CD4-positive, alpha-beta T cell treated with Interleukin-2 at 100 ng/mL for 4 hours (primary cell): ENCODE measurements around the gene EPHA2.
"Not testable (repeated sequence)": the region's sequence is repeated elsewhere in the genome, so short reads cannot be mapped to it uniquely, and the experiment has no call there.

ENCODE experiments used
- DNase-seq: peaks from one replicate; pipeline ENCODE4 v3.0.0-alpha.2; 2020; ENCODE audit warnings: low spot score

EPHA2 gene

DNA sequence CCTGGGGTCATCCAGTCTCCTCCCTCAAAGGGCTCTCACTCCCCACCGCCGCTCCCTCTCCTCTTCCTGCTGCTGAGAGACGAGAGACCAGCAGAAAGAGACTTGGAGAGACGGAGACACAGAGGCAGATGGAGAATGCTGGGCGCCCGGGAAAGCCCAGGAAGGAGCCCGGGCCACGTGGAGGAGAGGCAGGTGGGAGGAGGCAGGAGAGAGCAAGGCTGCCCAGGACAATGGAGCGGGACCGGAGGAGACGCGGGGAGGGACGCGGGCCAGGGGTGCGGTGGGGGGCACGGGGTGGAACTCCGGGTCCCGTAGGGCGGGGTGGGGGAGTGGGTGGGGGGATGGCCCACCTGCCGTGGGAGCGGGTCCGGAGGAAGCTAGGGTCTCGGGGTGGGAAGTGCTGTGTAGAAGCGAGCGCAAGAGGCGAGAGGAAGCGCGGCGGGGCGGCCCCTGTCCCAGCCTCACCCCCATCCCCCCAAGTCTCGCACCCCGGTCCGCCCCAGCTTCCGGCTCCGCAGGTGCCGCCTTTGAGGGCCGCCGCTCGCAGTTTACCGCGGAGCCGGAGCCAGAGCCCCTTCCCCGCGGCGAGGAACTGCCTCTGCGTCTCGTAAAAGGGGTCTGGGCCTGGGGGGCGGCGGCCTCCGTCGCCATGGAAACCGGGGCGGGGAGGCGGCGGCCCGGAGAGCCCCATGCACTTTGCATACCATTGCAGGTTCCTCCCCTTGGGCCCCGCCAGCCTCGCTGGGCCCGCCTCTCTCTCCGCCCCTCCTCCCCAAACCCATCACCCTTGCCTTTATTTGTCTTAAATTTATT is 11.7 kb upstream of the EPHA2 start:
- DNase-seq: peak; percentile 65

DNA sequence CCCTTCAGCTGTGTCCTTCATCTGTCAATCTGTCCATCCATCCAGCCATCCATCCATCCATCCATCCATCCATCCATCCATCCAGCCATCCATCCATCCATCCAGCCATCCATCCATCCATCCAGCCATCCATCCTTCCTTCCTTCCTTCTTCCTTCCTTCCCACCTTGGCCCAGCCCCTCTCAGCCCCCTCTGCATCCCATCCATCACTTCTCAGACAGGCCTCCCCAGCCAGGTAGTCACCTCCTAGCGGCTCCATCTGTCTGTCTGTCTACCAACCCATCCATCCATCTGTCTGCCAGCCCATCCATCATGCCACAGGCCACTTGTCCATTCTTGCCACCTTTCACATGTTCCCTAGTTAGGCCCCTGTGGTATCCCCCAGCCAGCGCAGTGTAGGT is 10.2 kb upstream of the EPHA2 start:
- no peak for DNase-seq

DNA sequence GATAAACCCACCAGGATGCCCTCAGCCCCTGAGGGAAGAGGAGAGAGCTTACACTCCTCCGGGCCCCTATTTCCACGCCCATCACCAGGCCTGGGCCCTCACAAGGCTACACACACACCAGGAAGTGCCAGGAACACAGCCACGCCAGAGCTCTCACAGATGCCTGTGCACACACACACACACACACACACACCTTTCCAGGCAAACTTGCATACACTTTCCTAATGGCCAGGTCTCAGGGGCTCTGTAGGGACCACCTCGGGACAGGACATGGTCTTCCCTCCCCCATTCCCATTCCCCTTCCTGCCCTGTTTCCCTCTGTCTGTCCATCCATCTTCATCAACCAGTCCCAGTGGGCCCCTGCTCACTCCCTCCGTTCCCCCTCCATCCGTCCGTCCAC is 9.7 kb upstream of the EPHA2 start:
- no peak for DNase-seq

GRCh38 chr1:16165073-16165364 is 9.2 kb upstream of the EPHA2 start:
- no peak for DNase-seq

DNA sequence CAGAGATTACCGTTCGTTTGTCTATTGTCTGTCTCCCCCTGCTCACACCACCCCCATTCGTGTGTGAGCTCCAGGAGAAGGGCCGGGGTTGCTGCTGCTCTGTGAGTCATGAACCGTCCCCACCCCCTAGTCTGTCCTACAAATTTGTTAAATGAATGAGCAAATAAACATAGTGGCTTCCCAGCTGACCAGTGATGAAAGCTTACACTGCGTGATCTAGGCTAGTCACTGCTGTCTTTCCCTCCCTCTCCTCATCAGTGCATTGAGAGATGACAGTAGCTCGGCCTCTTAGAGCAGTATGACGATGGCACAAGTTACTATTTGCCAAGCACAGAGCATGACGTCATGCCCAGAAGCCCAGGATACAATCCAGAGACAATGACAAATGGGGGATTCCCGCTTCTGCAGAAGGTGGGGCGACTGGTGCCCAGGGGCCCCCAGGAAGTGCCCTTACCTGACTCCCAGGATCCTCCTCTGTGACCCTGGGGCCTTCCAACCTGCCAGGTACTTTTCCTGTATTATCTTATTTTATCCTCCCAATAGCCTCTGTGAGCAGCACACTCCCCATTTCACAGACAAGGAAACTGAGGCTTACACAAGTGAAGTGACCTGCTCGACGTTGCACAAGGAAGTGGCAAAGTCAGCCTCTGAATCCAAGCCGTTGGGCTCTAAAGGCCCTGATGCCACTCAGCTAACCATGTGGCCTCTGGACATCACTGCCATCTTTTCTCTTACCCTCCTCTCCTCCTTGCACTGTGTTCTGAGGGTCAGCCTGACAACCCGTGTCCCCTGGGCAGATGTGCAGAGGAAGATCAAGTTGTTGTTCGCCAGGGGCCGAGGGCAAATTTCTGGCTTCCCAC is 8.6 kb upstream of the EPHA2 start:
- DNase-seq: peak; percentile 19

- DNase-seq: not testable (repeated sequence)
Observed at GRCh38 chr1:16163608-16164212, 7.8 kb upstream of the EPHA2 start.

DNA sequence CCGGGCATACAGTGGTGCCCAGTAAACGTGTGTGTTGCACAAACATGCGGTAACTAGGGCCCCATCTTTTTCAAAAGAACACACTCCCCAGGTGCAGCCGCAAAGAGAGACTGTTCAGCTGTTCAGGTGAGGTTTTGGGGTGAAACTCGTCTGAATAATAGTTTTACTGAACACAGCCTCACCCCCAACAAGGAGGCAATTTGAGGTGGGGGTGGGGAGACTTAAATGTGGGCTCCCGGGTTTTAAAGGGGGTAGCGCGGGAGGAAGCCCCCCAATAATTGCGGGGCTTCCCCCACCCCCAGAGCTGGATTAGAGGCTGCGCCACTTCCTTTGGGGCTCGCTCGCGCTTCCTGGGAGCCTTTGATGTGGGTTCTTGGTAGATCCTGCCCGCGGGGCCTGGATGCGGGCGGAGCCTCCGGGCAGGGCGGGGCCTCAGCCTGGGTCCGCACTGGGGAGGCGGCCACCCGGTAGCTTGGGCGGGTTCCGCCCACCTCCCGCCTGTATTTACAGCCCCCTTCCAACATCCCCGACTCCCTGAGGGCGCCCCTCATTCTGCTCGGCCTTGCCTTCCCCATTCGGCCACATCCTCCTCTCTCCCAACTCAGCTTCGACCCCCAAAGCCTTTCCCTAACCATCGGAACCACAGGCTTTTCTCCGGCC is 6.4 kb upstream of the EPHA2 start:
- peak; percentile 56 for DNase-seq

GRCh38 chr1:16161717-16162116 is 5.8 kb upstream of the EPHA2 start:
- DNase-seq: no peak

DNA sequence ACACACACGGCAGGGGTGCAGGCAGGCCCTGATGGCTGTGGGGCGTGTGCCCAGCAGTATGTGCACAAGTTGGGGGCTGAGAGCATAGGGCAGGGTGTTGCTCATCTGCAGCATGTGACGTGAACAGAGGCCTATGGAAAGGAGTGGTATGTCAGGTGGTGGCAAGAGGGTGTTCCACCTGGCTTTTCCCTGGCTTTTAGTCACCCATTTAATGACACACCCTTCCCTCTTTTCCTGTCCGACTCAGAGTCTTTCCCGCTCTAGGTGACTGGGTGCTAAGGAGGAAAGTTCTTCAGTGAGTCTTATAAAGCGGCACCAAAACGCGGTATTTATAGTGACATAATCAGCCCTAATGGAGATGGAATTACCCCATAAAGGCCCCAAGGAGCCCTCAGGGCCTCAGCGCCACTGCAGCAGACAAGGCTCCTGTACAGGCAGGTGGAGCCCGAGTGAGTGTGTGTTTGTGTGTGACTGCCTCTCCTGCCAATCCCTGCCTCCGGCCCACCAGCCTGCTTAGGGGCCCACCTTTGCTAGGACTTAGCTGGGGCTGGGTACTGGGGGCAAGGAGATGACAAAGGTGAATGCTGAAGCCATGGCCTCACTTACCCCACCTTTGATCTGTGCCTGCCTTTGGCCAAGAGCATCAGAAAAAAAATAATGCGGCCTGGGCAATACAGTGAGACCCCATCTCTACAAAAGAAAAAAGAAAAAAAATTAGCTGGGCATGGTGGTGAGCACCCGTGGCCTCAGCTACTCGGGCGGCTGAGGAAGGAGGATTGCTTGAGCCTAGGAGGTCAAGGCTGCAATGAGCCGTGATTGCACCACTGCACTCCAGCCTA is 3.3 kb upstream of the EPHA2 start:
- no peak for DNase-seq

DNA sequence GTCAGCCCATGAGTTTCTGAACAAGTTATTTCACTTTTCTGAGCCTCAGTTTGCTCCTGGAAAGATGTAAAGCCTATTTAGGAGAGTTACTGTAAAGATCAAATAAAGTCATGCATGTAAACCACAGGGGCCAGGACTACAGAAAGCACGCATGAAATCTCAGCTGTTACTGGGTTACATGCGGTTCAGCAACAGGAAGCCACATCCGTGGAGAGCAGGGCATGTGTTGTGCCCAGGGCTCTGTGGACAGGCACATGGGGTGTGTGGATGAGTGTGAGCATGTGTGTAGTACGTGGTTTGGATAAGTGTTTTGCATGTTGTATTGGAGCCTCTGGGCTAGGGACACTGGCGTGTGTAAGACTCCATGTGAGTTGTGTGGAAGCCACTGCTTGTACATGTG is 2.2 kb upstream of the EPHA2 start:
- peak; percentile 39 for DNase-seq

GRCh38 chr1:16156848-16157495 is 1.1 kb upstream of the EPHA2 start:
- no peak for DNase-seq

DNA sequence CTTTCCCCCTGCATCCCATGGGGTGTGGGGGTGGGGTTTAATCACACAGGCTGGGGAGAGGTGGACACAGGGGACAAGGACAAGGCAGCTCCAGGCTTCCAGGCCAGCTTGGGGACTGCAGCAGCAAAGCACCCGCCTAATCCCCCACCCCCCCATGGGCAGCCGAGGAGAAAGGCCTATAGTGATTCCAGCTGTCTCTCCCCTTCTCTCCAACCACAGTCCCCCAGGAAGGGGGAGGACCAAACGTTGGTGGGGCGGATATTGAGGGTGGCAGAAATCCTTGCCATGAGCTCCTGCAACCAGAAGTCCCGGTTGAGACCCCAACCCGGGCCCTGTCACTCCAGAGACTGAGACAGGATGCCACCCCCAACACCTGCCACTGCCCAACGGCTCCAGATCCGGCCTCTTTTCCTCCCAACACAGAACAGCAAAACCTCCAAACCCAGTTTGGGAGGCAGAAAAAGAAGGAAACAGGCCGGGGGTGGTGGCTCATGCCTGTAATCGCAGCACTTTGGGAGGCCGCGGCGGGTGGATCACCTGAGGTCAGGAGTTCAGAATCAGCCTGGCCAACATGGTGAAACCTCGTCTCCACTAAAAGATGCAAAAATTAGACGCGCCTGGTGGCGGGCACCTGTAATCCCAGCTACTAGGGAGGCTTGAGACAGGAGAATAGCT is 1.7 kb downstream of the EPHA2 start:
- DNase-seq: no peak

GRCh38 chr1:16153096-16153998 is 2.5 kb downstream of the EPHA2 start:
- no peak for DNase-seq

DNA sequence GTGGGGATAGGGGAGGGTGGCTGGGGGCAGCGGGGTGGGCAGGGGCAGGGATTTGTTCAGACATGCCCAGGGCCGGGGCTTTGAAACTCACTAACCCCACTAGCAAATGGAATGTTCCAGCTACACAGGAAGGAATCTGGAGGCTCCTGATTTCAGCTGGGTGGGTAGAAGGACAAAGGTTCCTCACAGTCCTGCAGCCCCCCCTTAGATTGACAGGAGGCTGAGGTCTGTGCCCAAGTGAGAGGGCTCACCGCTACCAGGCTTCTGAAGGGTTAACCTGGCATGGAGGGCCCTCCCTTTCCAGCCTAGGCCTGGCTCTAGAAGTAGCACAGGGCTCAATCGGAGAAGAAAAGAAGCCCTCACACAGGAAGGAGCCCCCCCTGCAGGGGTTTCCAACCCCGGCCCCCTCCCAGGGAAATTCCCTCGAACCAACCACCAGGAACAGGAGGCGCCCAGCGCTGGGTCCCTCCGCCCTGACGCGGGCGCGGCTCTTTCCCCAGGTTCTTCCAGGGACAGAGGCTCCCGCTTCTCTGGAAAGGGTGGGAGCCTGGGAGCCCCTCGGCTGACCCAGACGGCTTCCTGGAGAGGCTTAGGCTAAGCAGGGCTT is 3.3 kb downstream of the EPHA2 start:
- DNase-seq: no peak

- DNase-seq: no peak
Observed at GRCh38 chr1:16151995-16152384, 3.9 kb downstream of the EPHA2 start.

- no peak for DNase-seq
Observed at GRCh38 chr1:16151196-16151994, 4.5 kb downstream of the EPHA2 start.

DNA sequence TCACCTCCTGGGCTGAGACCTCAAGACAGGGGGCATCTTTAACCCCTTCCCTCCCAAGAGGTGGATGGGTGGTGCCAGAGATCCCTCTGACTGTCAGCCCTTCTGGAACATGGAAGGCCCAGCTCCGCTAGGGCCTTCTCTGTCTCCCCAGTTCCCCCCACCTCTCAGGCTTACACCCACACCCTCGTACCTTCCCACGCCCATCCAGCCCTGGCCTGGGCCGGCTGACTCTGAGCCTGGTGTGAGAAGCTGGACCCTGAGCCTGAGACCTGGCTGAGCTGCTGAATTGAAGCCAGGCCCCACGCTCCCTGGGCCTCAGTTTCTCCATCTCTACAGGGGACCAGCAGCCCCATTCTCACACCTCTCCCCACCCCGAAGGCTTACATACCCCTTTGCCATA is 5.4 kb downstream of the EPHA2 start:
- DNase-seq: no peak
